ENCODE data around the gene TRMT13. TPM values are rescaled to one million over a fixed set of nuclear protein-coding genes. Genes with fewer than 3 reads are reported as not detected.

The TRMT13 gene
- polyA plus RNA-seq (2013, experiment 1 of 4): 20.4 TPM
- polyA plus RNA-seq (2013, experiment 2 of 4): 24.8 TPM
- polyA plus RNA-seq (2013, experiment 3 of 4): 18.0 TPM
- 18.8 TPM for polyA plus RNA-seq (2013, experiment 4 of 4)

- H3K36me3 ChIP-seq (ENCODE audit: control insufficient read depth, insufficient read depth, low read length): peaks cover 6% of the 10 kb centered on the region
- peak within 1 kb of the TSS; percentile 93 for H3K4me3 ChIP-seq (ENCODE audit: insufficient read depth, low read depth, low read length)
- peaks cover 8% of the 10 kb centered on the region for H3K4me1 ChIP-seq (ENCODE audit: control insufficient read depth, insufficient read depth, low read length)
- H3K9me3 ChIP-seq (ENCODE audit: control insufficient read depth, low read length): no peaks in the 10 kb centered on the region
- no peaks in the 10 kb centered on the region for H3K27me3 ChIP-seq (ENCODE audit: control insufficient read depth, insufficient read depth, low read length, poor library complexity, severe bottlenecking)
- peak within 1 kb of the TSS; percentile 53 for H3K27ac ChIP-seq (ENCODE audit: insufficient read depth, low read depth, low read length, poor library complexity, severe bottlenecking)
- WGBS, 2 experiments: 0% methylated on average over 55 to 57 of the region's 57 CpGs
Measured at GRCh38 chr1:100132566-100133477, at the start of gene TRMT13, which contains the start of gene SASS6. TRMT13 (plus strand) TSS chr1:100133163; CDS start chr1:100133169, 6 bp downstream. SASS6 (minus strand) TSS chr1:100132930; CDS start chr1:100132814, 116 bp downstream.

- Histone ChIP-seq H3K4me3 (ENCODE audit: insufficient read depth, low read depth, low read length) (no peak overlapping the region), H3K9me3 (ENCODE audit: control insufficient read depth, low read length) (no peaks in the 10 kb centered on the region), H3K36me3 (ENCODE audit: control insufficient read depth, insufficient read depth, low read length) (no peaks in the 10 kb centered on the region), H3K27me3 (ENCODE audit: control insufficient read depth, insufficient read depth, low read length, poor library complexity, severe bottlenecking) (no peaks in the 10 kb centered on the region), H3K4me1 (ENCODE audit: control insufficient read depth, insufficient read depth, low read length) (no peaks in the 10 kb centered on the region), H3K27ac (ENCODE audit: insufficient read depth, low read depth, low read length, poor library complexity, severe bottlenecking) (no peak overlapping the region)
- WGBS, 2 experiments: no CpG with 5 or more reads among the region's 1 CpG
Measured at GRCh38 chr1:100087396-100087795, 45.6 kb upstream of the TRMT13 start.

DNA sequence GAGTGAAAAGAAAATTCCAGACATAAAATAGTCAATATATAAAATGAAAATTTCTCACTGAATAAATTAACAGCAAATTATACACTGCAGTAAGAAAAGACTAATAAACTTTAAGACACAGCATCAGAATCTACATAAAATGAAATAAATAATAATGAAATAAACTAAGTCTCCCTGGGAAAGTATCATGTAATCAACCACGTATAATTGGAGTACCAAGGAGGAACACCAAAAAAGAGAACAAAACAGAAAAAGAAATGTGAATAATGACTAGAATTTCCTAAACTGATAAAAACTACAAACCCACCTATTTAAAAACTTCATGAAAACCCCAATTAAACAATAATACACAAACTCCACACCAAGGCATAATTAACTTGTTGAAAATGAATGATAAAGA lies 43.9 kb upstream of the TRMT13 start:
- H3K27ac ChIP-seq (ENCODE audit: insufficient read depth, low read depth, low read length, poor library complexity, severe bottlenecking): no peak overlapping the region
- H3K4me1 ChIP-seq (ENCODE audit: control insufficient read depth, insufficient read depth, low read length): no peaks in the 10 kb centered on the region
- H3K4me3 ChIP-seq (ENCODE audit: insufficient read depth, low read depth, low read length): no peak overlapping the region
- peaks cover 6% of the 10 kb centered on the region for H3K36me3 ChIP-seq (ENCODE audit: control insufficient read depth, insufficient read depth, low read length)
- no CpG with 5 or more reads among the region's 1 CpG for WGBS, 2 experiments
- no peaks in the 10 kb centered on the region for H3K27me3 ChIP-seq (ENCODE audit: control insufficient read depth, insufficient read depth, low read length, poor library complexity, severe bottlenecking)
- no peaks in the 10 kb centered on the region for H3K9me3 ChIP-seq (ENCODE audit: control insufficient read depth, low read length)

DNA sequence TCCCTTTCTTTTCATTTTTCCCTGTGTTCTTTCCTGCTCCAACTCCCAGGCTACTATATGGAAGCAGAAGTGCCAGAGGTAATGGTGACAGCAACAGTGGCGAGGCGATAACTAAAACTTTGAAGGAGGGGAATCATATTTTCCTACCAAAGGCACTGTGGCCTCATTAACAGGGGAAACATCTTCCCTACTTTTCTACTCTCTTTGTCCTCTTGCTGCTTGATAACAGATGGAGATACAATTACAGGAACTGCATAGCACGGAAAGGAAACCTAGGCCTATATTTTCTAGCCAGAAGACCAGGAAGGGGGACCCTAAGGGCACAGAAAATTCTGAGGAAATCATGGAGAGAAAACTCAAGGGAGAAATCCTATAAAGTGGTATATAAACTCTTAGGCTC lies 42.5 kb upstream of the TRMT13 start:
- Histone ChIP-seq H3K27ac (ENCODE audit: insufficient read depth, low read depth, low read length, poor library complexity, severe bottlenecking) (no peak overlapping the region), H3K9me3 (ENCODE audit: control insufficient read depth, low read length) (no peaks in the 10 kb centered on the region), H3K4me3 (ENCODE audit: insufficient read depth, low read depth, low read length) (no peak overlapping the region), H3K27me3 (ENCODE audit: control insufficient read depth, insufficient read depth, low read length, poor library complexity, severe bottlenecking) (no peaks in the 10 kb centered on the region), H3K36me3 (ENCODE audit: control insufficient read depth, insufficient read depth, low read length) (peaks cover 10% of the 10 kb centered on the region), H3K4me1 (ENCODE audit: control insufficient read depth, insufficient read depth, low read length) (no peaks in the 10 kb centered on the region)
- 91 to 98% methylated on average over 3 of the region's 3 CpGs for WGBS, 2 experiments

GRCh38 chr1:100100202-100100601 lies 32.8 kb upstream of the TRMT13 start:
- H3K9me3 ChIP-seq (ENCODE audit: control insufficient read depth, low read length): no peaks in the 10 kb centered on the region
- peaks cover 31% of the 10 kb centered on the region for H3K36me3 ChIP-seq (ENCODE audit: control insufficient read depth, insufficient read depth, low read length)
- 83% methylated on average over 1 of the region's 1 CpG; no CpG with 5 or more reads in 1 of the 2 experiments for WGBS, 2 experiments
- H3K27me3 ChIP-seq (ENCODE audit: control insufficient read depth, insufficient read depth, low read length, poor library complexity, severe bottlenecking): no peaks in the 10 kb centered on the region
- no peak overlapping the region for H3K27ac ChIP-seq (ENCODE audit: insufficient read depth, low read depth, low read length, poor library complexity, severe bottlenecking)
- no peak overlapping the region for H3K4me3 ChIP-seq (ENCODE audit: insufficient read depth, low read depth, low read length)
- no peaks in the 10 kb centered on the region for H3K4me1 ChIP-seq (ENCODE audit: control insufficient read depth, insufficient read depth, low read length)

- Histone ChIP-seq H3K9me3 (ENCODE audit: control insufficient read depth, low read length) (no peaks in the 10 kb centered on the region), H3K36me3 (ENCODE audit: control insufficient read depth, insufficient read depth, low read length) (peaks cover 37% of the 10 kb centered on the region), H3K4me1 (ENCODE audit: control insufficient read depth, insufficient read depth, low read length) (no peaks in the 10 kb centered on the region), H3K4me3 (ENCODE audit: insufficient read depth, low read depth, low read length) (no peak overlapping the region), H3K27me3 (ENCODE audit: control insufficient read depth, insufficient read depth, low read length, poor library complexity, severe bottlenecking) (no peaks in the 10 kb centered on the region), H3K27ac (ENCODE audit: insufficient read depth, low read depth, low read length, poor library complexity, severe bottlenecking) (no peak overlapping the region)
- 97 to 99% methylated on average over 2 of the region's 2 CpGs for whole genome bisulfite sequencing, 2 experiments
Measured at GRCh38 chr1:100101564-100101963, 31.4 kb upstream of the TRMT13 start.

GRCh38 chr1:100107696-100108095 lies 25.3 kb upstream of the TRMT13 start:
- WGBS, 2 experiments: 96 to 98% methylated on average over 3 to 4 of the region's 4 CpGs
- Histone ChIP-seq H3K9me3 (ENCODE audit: control insufficient read depth, low read length) (no peaks in the 10 kb centered on the region), H3K27me3 (ENCODE audit: control insufficient read depth, insufficient read depth, low read length, poor library complexity, severe bottlenecking) (no peaks in the 10 kb centered on the region), H3K4me3 (ENCODE audit: insufficient read depth, low read depth, low read length) (no peak overlapping the region), H3K36me3 (ENCODE audit: control insufficient read depth, insufficient read depth, low read length) (peaks cover 16% of the 10 kb centered on the region), H3K4me1 (ENCODE audit: control insufficient read depth, insufficient read depth, low read length) (no peaks in the 10 kb centered on the region), H3K27ac (ENCODE audit: insufficient read depth, low read depth, low read length, poor library complexity, severe bottlenecking) (no peak overlapping the region)

DNA sequence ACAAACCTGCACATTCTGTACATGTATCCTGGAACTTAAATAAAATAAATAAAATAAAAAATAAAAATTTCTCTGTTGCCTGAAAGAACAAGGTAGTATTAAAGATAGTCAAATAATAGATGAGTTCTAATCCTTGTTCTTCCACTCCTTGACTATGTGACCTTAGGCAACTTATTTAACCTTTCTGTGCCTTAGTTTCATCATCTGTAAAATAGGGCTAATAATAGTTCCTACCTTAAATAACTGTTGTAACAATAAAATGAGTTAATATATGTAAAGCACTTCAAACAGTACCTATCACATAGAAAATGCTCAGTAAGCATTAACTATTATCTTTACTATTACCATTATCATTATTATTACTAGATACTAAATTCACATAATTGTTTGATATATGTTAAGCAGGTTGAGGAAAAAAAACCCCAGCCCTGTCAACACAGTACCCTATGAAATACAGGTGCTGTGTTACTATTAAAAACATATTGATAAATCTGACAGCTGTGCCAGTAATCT lies 23.4 kb upstream of the TRMT13 start:
- no peaks in the 10 kb centered on the region for H3K9me3 ChIP-seq (ENCODE audit: control insufficient read depth, low read length)
- H3K27me3 ChIP-seq (ENCODE audit: control insufficient read depth, insufficient read depth, low read length, poor library complexity, severe bottlenecking): no peaks in the 10 kb centered on the region
- no peak overlapping the region for H3K4me3 ChIP-seq (ENCODE audit: insufficient read depth, low read depth, low read length)
- H3K36me3 ChIP-seq (ENCODE audit: control insufficient read depth, insufficient read depth, low read length): peaks cover 11% of the 10 kb centered on the region
- H3K4me1 ChIP-seq (ENCODE audit: control insufficient read depth, insufficient read depth, low read length): no peaks in the 10 kb centered on the region
- no peak overlapping the region for H3K27ac ChIP-seq (ENCODE audit: insufficient read depth, low read depth, low read length, poor library complexity, severe bottlenecking)

- Histone ChIP-seq H3K4me3 (ENCODE audit: insufficient read depth, low read depth, low read length) (no peak overlapping the region), H3K27ac (ENCODE audit: insufficient read depth, low read depth, low read length, poor library complexity, severe bottlenecking) (no peak overlapping the region), H3K9me3 (ENCODE audit: control insufficient read depth, low read length) (no peaks in the 10 kb centered on the region), H3K36me3 (ENCODE audit: control insufficient read depth, insufficient read depth, low read length) (peaks cover 8% of the 10 kb centered on the region), H3K4me1 (ENCODE audit: control insufficient read depth, insufficient read depth, low read length) (no peaks in the 10 kb centered on the region), H3K27me3 (ENCODE audit: control insufficient read depth, insufficient read depth, low read length, poor library complexity, severe bottlenecking) (no peaks in the 10 kb centered on the region)
- WGBS, 2 experiments: 85 to 95% methylated on average over 4 of the region's 4 CpGs
Measured at GRCh38 chr1:100115524-100115923, 17.4 kb upstream of the TRMT13 start.

- H3K27me3 ChIP-seq (ENCODE audit: control insufficient read depth, insufficient read depth, low read length, poor library complexity, severe bottlenecking): no peaks in the 10 kb centered on the region
- 100% methylated on average over 1 of the region's 1 CpG for WGBS, 2 experiments
- no peaks in the 10 kb centered on the region for H3K4me1 ChIP-seq (ENCODE audit: control insufficient read depth, insufficient read depth, low read length)
- no peak overlapping the region for H3K4me3 ChIP-seq (ENCODE audit: insufficient read depth, low read depth, low read length)
- no peaks in the 10 kb centered on the region for H3K9me3 ChIP-seq (ENCODE audit: control insufficient read depth, low read length)
- peaks cover 8% of the 10 kb centered on the region for H3K36me3 ChIP-seq (ENCODE audit: control insufficient read depth, insufficient read depth, low read length)
- H3K27ac ChIP-seq (ENCODE audit: insufficient read depth, low read depth, low read length, poor library complexity, severe bottlenecking): no peak overlapping the region
Measured at GRCh38 chr1:100122177-100122576, 10.8 kb upstream of the TRMT13 start.
